Measurements from ENCODE around the gene NFATC1.

NFATC1 gene

GRCh38 chr18:79405019-79405780 is 9.5 kb downstream of the NFATC1 start:
- no peak for DNase-seq (ENCODE audit: low read depth)

- no peak for DNase-seq (ENCODE audit: low read depth)
Measured at GRCh38 chr18:79405781-79406575, 10.2 kb downstream of the NFATC1 start.

- no peak for DNase-seq (ENCODE audit: low read depth)
Measured at GRCh38 chr18:79406708-79407107, 11.0 kb downstream of the NFATC1 start.

- no peak for DNase-seq (ENCODE audit: low read depth)
Measured at GRCh38 chr18:79409313-79409712, 13.6 kb downstream of the NFATC1 start.

- no peak for DNase-seq (ENCODE audit: low read depth)
Measured at GRCh38 chr18:79410171-79410641, 14.5 kb downstream of the NFATC1 start.

GRCh38 chr18:79410731-79411613 is 15.2 kb downstream of the NFATC1 start:
- DNase-seq (ENCODE audit: low read depth) = no peak

GRCh38 chr18:79411614-79412526 is 16.1 kb downstream of the NFATC1 start:
- DNase-seq (ENCODE audit: low read depth) = no peak

- DNase-seq (ENCODE audit: low read depth) = no peak
Measured at GRCh38 chr18:79413025-79413424, 17.3 kb downstream of the NFATC1 start.

GRCh38 chr18:79413426-79413825 is 17.7 kb downstream of the NFATC1 start:
- no peak for DNase-seq (ENCODE audit: low read depth)

GRCh38 chr18:79413901-79414300 is 18.2 kb downstream of the NFATC1 start:
- no peak for DNase-seq (ENCODE audit: low read depth)

GRCh38 chr18:79416022-79416676 is 20.4 kb downstream of the NFATC1 start:
- DNase-seq (ENCODE audit: low read depth) = no peak

GRCh38 chr18:79416677-79417052 is 20.9 kb downstream of the NFATC1 start:
- no peak for DNase-seq (ENCODE audit: low read depth)

GRCh38 chr18:79418236-79418635 is 22.5 kb downstream of the NFATC1 start:
- no peak for DNase-seq (ENCODE audit: low read depth)

GRCh38 chr18:79418642-79419041 is 22.9 kb downstream of the NFATC1 start:
- no peak for DNase-seq (ENCODE audit: low read depth)

GRCh38 chr18:79420033-79420745 is 24.5 kb downstream of the NFATC1 start:
- no peak for DNase-seq (ENCODE audit: low read depth)

- DNase-seq (ENCODE audit: low read depth) = no peak
Measured at GRCh38 chr18:79421275-79421857, 25.6 kb downstream of the NFATC1 start.

- DNase-seq (ENCODE audit: low read depth) = no peak
Measured at GRCh38 chr18:79422022-79422782, 26.5 kb downstream of the NFATC1 start.

GRCh38 chr18:79422783-79423165 is 27.0 kb downstream of the NFATC1 start:
- no peak for DNase-seq (ENCODE audit: low read depth)

Measured in stimulated activated CD8-positive, alpha-beta memory T cell treated with anti-CD3 and anti-CD28 coated beads, Interleukin-15, amount 100 ng/mL, for 24 hours (primary cell).